Measurements from ENCODE around the gene TBX19. TPM values are rescaled to one million over a fixed set of nuclear protein-coding genes. Genes with fewer than 3 reads are reported as not detected.

The TBX19 gene
- total and polyA plus RNA-seq, 11 donors, result 0.19 to 1.3 (median 0.33) TPM; not detected in 1

DNA sequence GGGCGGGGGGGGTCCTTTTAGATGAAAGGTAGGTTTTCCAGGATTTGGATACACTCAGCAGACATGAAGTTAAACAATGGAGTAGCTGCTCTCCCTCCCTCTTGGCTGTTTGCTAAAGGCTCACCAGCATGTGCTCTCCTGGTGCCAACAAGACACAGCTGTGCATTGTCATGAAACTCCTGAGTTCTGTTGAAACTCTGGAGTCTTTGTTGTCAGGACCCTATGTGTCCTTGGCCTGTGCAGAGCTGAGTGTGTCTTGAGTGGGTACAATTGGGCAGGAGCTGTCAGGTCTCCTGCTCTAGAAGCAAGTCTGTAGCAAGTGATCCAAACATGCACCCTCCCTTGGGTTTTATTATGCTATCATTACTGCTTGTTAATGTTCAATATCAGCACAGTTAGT, 12.7 kb downstream of the TBX19 start:
- intact Hi-C loops (cut with DNase I), result no loop called here
- Histone ChIP-seq H3K27ac (no peak overlapping the region), H3K36me3 (no peaks in the 10 kb centered on the region), H3K4me3 (no peak overlapping the region), H3K9me3 (no peaks in the 10 kb centered on the region), H3K4me1 (no peaks in the 10 kb centered on the region), H3K27me3 (no peaks in the 10 kb centered on the region)
- WGBS, 4 donors, result 80 to 100% (median 96%) methylated on average over 1 of the region's 1 CpG
- ATAC-seq (no peak), DNase-seq (no peak)
- TF ChIP-seq POLR2A (IDR thresholded peaks at IDR 0.05), result no peak
- no peak for TF ChIP-seq CTCF (IDR thresholded peaks at IDR 0.05)

GRCh38 chr1:168295411-168296114, 14.9 kb downstream of the TBX19 start:
- intact Hi-C loops (cut with DNase I), result no loop called here
- H3K27ac ChIP-seq, result no peak overlapping the region
- H3K4me1 ChIP-seq, result peaks cover 0 to 5% (median 0%) of the 10 kb centered on the region in 12 donors
- H3K9me3 ChIP-seq, result no peaks in the 10 kb centered on the region
- no peak for DNase-seq
- H3K4me3 ChIP-seq, result no peak overlapping the region
- TF ChIP-seq POLR2A (IDR thresholded peaks at IDR 0.05) (no peak), CTCF (IDR thresholded peaks at IDR 0.05) (no peak)
- ATAC-seq, result no peak
- WGBS, 4 donors, result 83 to 97% (median 89%) methylated on average over 6 to 8 of the region's 8 CpGs
- no peaks in the 10 kb centered on the region for H3K36me3 ChIP-seq
- H3K27me3 ChIP-seq, result no peaks in the 10 kb centered on the region

GRCh38 chr1:168297019-168297730, 16.5 kb downstream of the TBX19 start:
- H3K4me3 ChIP-seq, result no peak overlapping the region
- WGBS, 4 donors, result 84 to 88% (median 86%) methylated on average over 7 of the region's 7 CpGs
- H3K27me3 ChIP-seq, result no peaks in the 10 kb centered on the region
- no peak overlapping the region for H3K27ac ChIP-seq
- no peaks in the 10 kb centered on the region for H3K36me3 ChIP-seq
- TF ChIP-seq POLR2A (IDR thresholded peaks at IDR 0.05), result no peak
- TF ChIP-seq CTCF (IDR thresholded peaks at IDR 0.05), result no peak
- H3K9me3 ChIP-seq, result no peaks in the 10 kb centered on the region
- DNase-seq (no peak), ATAC-seq (no peak)
- H3K4me1 ChIP-seq, result peaks cover 0 to 9% (median 0%) of the 10 kb centered on the region in 12 donors
- intact Hi-C loops (cut with DNase I), result no loop called here

GRCh38 chr1:168298446-168298845, 17.8 kb downstream of the TBX19 start:
- intact Hi-C loops (cut with DNase I), result no loop called here
- Histone ChIP-seq H3K27me3 (no peaks in the 10 kb centered on the region), H3K4me1 (peaks cover 0 to 9% (median 0%) of the 10 kb centered on the region in 12 donors), H3K36me3 (no peaks in the 10 kb centered on the region), H3K27ac (no peak overlapping the region), H3K4me3 (no peak overlapping the region), H3K9me3 (no peaks in the 10 kb centered on the region)
- TF ChIP-seq POLR2A (IDR thresholded peaks at IDR 0.05) (no peak), CTCF (IDR thresholded peaks at IDR 0.05) (no peak)
- ATAC-seq (no peak), DNase-seq (no peak)
- 91 to 97% (median 92%) methylated on average over 3 of the region's 3 CpGs for WGBS, 4 donors
